A673 (cell line): ENCODE measurements around the gene UNC13B. TPM values are rescaled to one million over a fixed set of nuclear protein-coding genes. Genes with fewer than 3 reads are reported as not detected.

Source experiments
- BruUV-seq: library from RNA; stranded (reverse); fragments of 400-500 nt; replicated peaks from 2 replicates; lab custom pipeline; 2021; lab: Mats Ljungman, UMichigan
- CTCF ChIA-PET: fragments of 300-600 bp; sonication (Branson Sonifier 250); formaldehyde crosslinking; loops from one replicate; lab custom pipeline; 2022; ENCODE audit warnings: antibody characterized with exemption; lab: Charles Lee
- POLR2A ChIA-PET: fragments of 300-600 bp; sonication (Branson Sonifier 250); formaldehyde crosslinking; loops from one replicate; lab custom pipeline; 2022; ENCODE audit warnings: antibody characterized with exemption; ENCODE audit not compliant: low non-redundant PET; lab: Charles Lee
- DNase-seq: peaks from one replicate; pipeline ENCODE4 v3.0.0-alpha.2; 2015; ENCODE audit warnings: low spot score
- H3K27ac ChIP-seq: fragments of 200-600 bp; sonication (generic); 2 replicates; pipeline ENCODE4 v1.5.1; 2016; ENCODE audit warnings: mixed run types, low read depth, mild to moderate bottlenecking, mixed read lengths, antibody characterized with exemption, low read length; ENCODE audit not compliant: poor library complexity, severe bottlenecking
- H3K27me3 ChIP-seq: fragments of 200-600 bp; sonication (generic); replicated peaks from 2 replicates; pipeline ENCODE4 v1.6.1; 2017; ENCODE audit warnings: mixed run types, low read depth, mild to moderate bottlenecking, mixed read lengths, antibody characterized with exemption, low read length; ENCODE audit not compliant: insufficient read depth, poor library complexity
- H3K36me3 ChIP-seq: fragments of 200-600 bp; sonication (generic); 2 replicates; pipeline ENCODE4 v1.6.1; 2016; ENCODE audit warnings: mixed run types, mild to moderate bottlenecking, mixed read lengths, antibody characterized with exemption, low read length; ENCODE audit not compliant: insufficient read depth, poor library complexity, severe bottlenecking
- H3K4me1 ChIP-seq: fragments of 200-600 bp; sonication (generic); 2 replicates; pipeline ENCODE4 v1.6.1; 2017; ENCODE audit warnings: mixed run types, mild to moderate bottlenecking, mixed read lengths, antibody characterized with exemption, low read length; ENCODE audit not compliant: insufficient read depth, poor library complexity, severe bottlenecking
- H3K4me3 ChIP-seq: fragments of 200-600 bp; sonication (generic); 2 replicates; pipeline ENCODE4 v1.5.1; 2016; ENCODE audit warnings: low read depth, mixed run types, mild to moderate bottlenecking, mixed read lengths, low read length; ENCODE audit not compliant: poor library complexity, severe bottlenecking
- H3K9me3 ChIP-seq: fragments of 200-600 bp; sonication (generic); 2 replicates; pipeline ENCODE4 v1.6.1; 2016; ENCODE audit warnings: mixed run types, low read depth, mild to moderate bottlenecking, mixed read lengths, antibody characterized with exemption, low read length; ENCODE audit not compliant: poor library complexity, severe bottlenecking
- CTCF ChIP-seq: fragments of 300-800, 200-600 bp; sonication (generic); conservative IDR thresholded peaks from 2 replicates; pipeline ENCODE4 v1.5.1; 2017; ENCODE audit warnings: low read depth, mild to moderate bottlenecking, antibody characterized with exemption, low read length, moderate library complexity, mixed read lengths
- EZH2 ChIP-seq: fragments of 200-600 bp; sonication (generic); IDR thresholded peaks from 2 replicates; pipeline ENCODE4 v1.6.1; 2017; ENCODE audit warnings: borderline replicate concordance, low read depth, mild to moderate bottlenecking, mixed read lengths, antibody characterized with exemption, low read length; ENCODE audit not compliant: poor library complexity, severe bottlenecking
- intact Hi-C: fragments of 100-400 bp; cut with micrococcal nuclease; formaldehyde crosslinking; loops from one replicate; pipeline ENCODE4 v1.10.0; 2022; ENCODE audit not compliant: unreplicated experiment
- total RNA-seq: library from RNA; stranded (reverse); gene quantifications from 2 replicates; pipeline ENCODE4 v1.2.3, GENCODE V29; 2021

The UNC13B gene
- total RNA-seq, 1 experiment from 2014 or later: 19.8 TPM

- peaks cover 4% of the 10 kb centered on the region for H3K9me3 ChIP-seq
- no peak overlapping the region for H3K4me3 ChIP-seq
- BruUV-seq: no TSS peak
- POLR2A ChIA-PET: no interaction called here
- no peak overlapping the region for H3K27ac ChIP-seq
- no peaks in the 10 kb centered on the region for H3K4me1 ChIP-seq
- intact Hi-C loops: no loop called here
- H3K27me3 ChIP-seq: no peaks in the 10 kb centered on the region
- DNase-seq: peak; percentile 57
- no peaks in the 10 kb centered on the region for H3K36me3 ChIP-seq
- TF ChIP-seq CTCF (no peak), EZH2 (no peak)
- CTCF ChIA-PET: interaction anchor here (0.6 kb wide), 1 partner anchor 69 kb away, joined by 9 read pairs; no protein-coding TSS in a partner anchor
Measured at GRCh38 chr9:35186524-35186923, 24.7 kb downstream of the UNC13B start.

- no peaks in the 10 kb centered on the region for H3K4me1 ChIP-seq
- H3K36me3 ChIP-seq: no peaks in the 10 kb centered on the region
- TF ChIP-seq CTCF (no peak), EZH2 (no peak)
- POLR2A ChIA-PET: no interaction called here
- DNase-seq: no peak
- no peak overlapping the region for H3K27ac ChIP-seq
- CTCF ChIA-PET: no interaction called here
- BruUV-seq: no TSS peak
- H3K27me3 ChIP-seq: no peaks in the 10 kb centered on the region
- intact Hi-C loops: no loop called here
- H3K9me3 ChIP-seq: peaks cover 29% of the 10 kb centered on the region
- H3K4me3 ChIP-seq: no peak overlapping the region
Measured at GRCh38 chr9:35190203-35190602, 28.4 kb downstream of the UNC13B start.

DNA sequence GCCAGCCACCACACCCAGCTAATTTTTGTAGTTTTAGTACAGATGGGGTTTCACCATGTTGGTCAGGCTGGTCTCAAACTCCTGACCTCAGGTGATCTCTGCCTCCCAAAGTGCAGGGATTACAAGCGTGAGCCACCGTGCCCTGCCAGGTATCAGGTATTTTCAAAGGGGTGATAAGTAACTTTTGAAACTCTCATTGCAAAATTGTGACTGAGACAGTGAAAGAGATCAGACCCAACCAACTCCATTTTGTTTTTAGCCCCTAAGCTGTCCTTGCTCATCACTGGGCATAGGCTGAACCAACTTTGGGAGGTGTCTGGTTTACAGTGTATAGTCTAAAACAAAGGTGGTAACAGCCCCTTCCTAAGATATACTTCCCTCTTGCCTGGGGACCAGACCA is 29.3 kb downstream of the UNC13B start:
- peaks cover 29% of the 10 kb centered on the region for H3K9me3 ChIP-seq
- no peaks in the 10 kb centered on the region for H3K27me3 ChIP-seq
- CTCF ChIA-PET: no interaction called here
- intact Hi-C loops: no loop called here
- no peak for TF ChIP-seq CTCF
- no peak for TF ChIP-seq EZH2
- BruUV-seq: no TSS peak
- POLR2A ChIA-PET: no interaction called here
- no peak overlapping the region for H3K4me3 ChIP-seq
- DNase-seq: no peak
- H3K27ac ChIP-seq: no peak overlapping the region
- no peaks in the 10 kb centered on the region for H3K36me3 ChIP-seq
- H3K4me1 ChIP-seq: no peaks in the 10 kb centered on the region
